22Rv1 (cell line): Measurements from ENCODE around the gene RGS9BP.
"Not testable (repeated sequence)": the region's sequence is repeated elsewhere in the genome, so short reads cannot be mapped to it uniquely, and the experiment has no call there.

Experiments
- H3K27ac ChIP-seq: fragments of 450-650 bp; 2 replicates; pipeline ENCODE4 v1.5.1; 2017
- ZFX ChIP-seq: fragments of 450-650 bp; IDR thresholded peaks from 2 replicates; pipeline ENCODE4 v1.6.1; 2017; ENCODE audit warnings: antibody characterized with exemption, borderline replicate concordance
- TF ChIP-seq, protein P1 (sequence below): fragments of 450-650 bp; IDR thresholded peaks from 2 replicates; pipeline ENCODE4 v1.5.1; 2017; ENCODE audit warnings: mild to moderate bottlenecking

RGS9BP gene

GRCh38 chr19:32653599-32653915 is 22.1 kb upstream of the RGS9BP start:
- no peak for TF ChIP-seq ZFX
- TF ChIP-seq, protein P1, sequence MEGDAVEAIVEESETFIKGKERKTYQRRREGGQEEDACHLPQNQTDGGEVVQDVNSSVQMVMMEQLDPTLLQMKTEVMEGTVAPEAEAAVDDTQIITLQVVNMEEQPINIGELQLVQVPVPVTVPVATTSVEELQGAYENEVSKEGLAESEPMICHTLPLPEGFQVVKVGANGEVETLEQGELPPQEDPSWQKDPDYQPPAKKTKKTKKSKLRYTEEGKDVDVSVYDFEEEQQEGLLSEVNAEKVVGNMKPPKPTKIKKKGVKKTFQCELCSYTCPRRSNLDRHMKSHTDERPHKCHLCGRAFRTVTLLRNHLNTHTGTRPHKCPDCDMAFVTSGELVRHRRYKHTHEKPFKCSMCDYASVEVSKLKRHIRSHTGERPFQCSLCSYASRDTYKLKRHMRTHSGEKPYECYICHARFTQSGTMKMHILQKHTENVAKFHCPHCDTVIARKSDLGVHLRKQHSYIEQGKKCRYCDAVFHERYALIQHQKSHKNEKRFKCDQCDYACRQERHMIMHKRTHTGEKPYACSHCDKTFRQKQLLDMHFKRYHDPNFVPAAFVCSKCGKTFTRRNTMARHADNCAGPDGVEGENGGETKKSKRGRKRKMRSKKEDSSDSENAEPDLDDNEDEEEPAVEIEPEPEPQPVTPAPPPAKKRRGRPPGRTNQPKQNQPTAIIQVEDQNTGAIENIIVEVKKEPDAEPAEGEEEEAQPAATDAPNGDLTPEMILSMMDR = no peak
- no peak overlapping the region for H3K27ac ChIP-seq

DNA sequence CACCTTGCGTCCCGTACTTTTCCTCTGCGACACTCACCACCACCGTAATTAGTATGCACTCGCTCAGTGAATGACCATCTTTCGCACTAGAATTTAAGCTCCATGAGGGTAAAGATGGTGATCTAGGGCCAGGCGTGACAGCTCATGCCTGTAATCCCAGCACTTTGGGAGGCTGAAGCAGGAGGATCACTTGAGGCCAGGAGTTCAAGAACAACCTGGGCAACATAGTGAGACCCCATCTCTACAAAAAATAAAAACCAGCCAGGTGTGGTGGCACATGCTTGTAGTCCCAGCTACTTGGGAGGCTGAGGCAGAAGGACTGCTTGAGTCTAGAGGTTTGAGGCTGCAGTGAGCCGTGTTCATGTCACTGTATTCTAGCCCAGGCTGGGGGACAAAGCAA is 19.3 kb upstream of the RGS9BP start:
- not testable (repeated sequence) for H3K27ac ChIP-seq

DNA sequence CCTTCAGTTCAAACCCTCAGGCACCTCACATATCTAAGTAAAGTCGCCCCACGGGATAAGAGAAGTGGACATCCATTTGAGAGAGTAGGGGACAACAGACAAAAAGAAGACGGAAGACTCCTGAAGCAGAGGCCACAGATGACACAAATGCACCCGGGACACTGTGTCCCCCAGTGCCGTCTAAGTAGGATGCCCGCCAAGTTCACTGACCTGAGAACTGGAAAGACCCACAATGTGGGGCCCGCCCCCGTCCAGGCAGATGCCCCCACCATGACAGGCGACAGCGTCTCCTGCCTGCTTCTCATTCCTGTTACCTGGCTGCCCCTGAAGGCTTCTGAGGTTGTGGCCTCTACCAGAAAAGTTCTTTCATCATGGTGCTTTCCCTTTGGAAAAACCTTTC is 17.6 kb upstream of the RGS9BP start:
- no peak for TF ChIP-seq ZFX
- TF ChIP-seq, protein P1 = no peak
- no peak overlapping the region for H3K27ac ChIP-seq

DNA sequence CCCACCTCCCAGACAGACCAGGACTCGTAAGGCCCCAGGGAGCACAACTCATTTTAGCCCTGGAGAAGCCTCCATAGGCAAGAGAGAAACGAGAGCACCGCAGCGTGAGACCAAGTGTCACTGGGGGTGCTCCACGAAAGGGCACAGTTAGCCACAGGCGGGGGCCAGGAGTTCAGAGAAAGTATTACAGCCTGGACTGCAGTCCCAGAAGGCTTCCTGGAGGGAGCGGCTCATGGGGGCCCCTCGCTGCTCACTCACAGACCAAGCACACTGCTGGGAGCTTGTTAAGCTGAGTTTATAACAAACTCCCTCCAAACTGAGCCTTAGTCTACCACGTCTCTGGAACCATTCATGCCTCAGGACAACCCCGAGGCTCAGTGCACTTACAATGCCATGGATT is 17.1 kb upstream of the RGS9BP start:
- H3K27ac ChIP-seq = no peak overlapping the region
- no peak for TF ChIP-seq ZFX
- TF ChIP-seq, protein P1 = no peak

DNA sequence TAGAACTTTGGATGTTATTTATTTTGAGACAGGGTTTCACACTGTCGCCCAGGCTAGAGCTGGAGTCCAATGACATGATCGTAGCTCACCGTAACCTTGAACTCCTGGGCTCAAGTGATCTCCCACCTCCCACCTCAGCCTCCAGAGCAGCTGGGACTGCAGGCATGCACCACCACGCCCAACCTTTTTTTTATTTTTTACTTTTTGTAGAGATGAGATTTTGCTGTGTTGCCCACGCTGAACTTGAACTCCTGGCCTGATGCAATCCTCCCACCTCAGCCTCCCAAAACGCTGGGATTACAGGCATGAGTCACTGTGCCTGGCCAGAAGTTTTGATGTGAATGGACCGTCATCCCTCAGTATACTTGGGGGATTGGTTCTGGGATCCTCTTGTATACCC is 14.3 kb upstream of the RGS9BP start:
- no peak for TF ChIP-seq ZFX
- TF ChIP-seq, protein P1 = no peak

DNA sequence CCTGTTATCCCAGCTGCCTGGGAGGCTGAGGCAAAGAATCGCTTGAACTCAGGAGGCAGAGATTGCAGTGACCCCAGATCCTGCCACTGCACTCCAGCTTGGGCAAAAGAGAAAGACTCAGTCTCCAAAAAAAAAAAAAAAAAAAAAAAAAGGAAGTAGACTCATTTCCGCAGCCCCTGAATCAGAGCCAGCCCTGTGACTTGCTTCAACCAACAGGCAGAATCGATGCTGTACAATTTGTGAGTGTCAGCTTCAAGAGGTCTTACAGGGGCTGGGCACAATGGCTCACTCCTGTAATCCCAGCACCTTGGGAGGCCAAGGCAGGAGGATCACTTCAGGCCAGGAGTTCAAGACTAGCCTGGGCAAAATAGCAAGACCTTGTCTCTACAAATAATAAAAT is 13.5 kb upstream of the RGS9BP start:
- no peak overlapping the region for H3K27ac ChIP-seq
- TF ChIP-seq, protein P1 = no peak
- no peak for TF ChIP-seq ZFX

More for the DNA sequence above, 14.3 kb upstream of the RGS9BP start:
- no peak overlapping the region for H3K27ac ChIP-seq

DNA sequence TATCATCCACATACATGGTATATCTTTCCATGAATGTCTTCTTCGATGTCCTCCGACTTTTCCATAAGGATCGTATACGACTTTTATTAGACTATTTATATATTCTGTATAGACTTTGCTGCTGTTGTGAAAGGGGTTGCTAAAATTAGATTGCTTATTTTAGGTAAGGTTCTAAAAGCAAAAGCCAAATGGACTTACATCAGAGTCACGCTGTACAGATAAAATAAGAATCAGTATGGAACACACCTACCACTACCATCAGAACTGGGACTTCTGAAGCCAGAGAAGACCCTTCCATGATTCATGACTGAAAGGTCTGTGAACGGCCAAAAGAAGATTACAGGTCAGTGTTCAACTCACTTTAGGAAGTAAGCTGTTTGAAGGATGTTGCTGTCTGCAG is 9.6 kb upstream of the RGS9BP start:
- TF ChIP-seq, protein P1 = no peak
- TF ChIP-seq ZFX = no peak
- H3K27ac ChIP-seq = no peak overlapping the region

DNA sequence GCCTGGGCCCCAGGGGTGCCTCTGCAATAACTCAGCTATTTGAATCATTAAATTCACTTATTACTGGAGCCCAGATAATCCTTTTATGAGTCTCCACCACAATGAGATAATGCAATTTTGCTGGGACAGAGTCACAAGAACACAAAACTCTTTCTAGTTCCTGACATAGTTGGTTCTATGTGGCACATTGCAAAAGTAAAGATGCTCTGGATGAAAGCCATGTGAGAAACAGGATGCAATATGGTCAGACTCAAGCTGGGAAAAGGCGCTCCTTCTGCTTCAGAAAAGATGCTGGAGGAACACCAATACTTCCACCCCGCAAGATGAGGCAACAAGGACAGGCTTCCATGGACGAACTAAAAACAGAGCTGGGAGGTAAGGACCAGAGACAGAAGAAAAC is 6.3 kb upstream of the RGS9BP start:
- TF ChIP-seq, protein P1 = no peak
- no peak for TF ChIP-seq ZFX
- H3K27ac ChIP-seq = peak overlapping the region; percentile 75
